ENCODE measurements around the gene MBNL3.
"Not testable (repeated sequence)": the region's sequence is repeated elsewhere in the genome, so short reads cannot be mapped to it uniquely, and the experiment has no call there.

Gene MBNL3

DNA sequence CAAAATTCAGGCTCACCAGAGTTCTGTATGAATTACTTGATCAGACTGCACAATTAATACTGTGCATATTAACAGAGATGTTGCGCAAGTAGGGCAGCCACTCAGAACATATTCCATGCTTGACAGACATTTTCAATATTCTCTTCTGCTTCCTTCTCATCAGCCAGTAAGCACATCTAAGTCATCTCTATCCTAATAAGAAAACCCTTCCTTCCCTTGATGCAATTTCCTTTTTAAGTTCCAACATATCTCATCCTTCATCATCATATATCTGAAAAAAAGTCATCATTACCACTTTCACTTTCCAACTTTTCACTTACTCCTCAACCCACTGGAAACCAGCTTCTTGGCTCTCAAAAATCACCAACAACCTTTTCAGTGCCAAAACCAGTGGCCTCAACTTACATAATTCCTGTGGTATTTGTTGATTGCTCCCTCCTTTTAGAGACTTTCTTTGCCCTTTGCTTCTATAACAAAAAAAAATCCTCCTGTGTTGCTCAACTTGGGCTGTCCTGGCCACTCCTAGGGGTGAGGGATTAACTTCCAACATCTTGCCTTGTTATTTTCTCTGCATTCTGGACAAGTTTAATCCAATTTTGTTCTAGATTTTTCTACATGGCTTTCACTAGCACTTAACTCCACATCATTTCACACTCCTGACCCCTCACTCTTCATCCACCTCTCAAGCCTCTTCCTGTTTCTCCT lies 14.1 kb downstream of the MBNL3 start:
- no peak for DNase-seq (ENCODE audit: low read depth)

DNA sequence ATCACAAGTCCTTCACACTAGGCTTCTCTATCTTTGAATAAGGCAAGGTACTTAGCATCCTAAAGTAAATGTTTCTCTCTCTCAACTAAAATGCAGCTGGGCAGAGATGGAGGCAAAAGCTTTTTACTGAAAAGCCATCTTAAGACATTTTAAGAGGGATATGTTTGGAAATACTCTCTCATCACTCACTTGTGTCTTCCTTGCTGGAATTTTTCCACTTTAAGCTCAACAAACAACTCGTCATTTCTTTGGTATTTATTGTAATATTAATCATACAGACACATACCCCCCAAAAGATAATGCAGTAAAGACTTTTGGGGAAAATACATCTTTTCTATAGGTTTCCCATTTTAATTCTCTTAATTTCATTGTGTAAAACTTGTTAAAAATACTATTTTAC lies 16.4 kb downstream of the MBNL3 start:
- DNase-seq (ENCODE audit: low read depth) = no peak

DNA sequence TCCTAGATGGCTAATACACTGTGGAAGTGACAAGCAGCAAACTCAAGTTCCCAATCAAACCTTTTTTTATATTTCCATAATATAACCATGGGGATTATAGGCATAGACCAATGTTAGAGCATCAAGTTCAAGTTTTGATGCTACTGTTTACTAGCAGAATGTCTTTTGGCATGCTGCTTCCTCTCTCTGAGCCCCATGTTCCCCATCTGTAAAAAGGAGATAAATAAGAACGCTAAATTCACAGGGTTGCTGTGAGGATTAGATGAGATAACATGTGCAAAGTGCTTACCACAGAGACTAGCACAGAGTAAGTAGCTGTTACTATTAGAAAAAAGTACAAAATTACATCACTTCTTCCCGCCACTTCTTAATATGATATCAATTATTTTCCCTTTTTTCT lies 18.0 kb downstream of the MBNL3 start:
- DNase-seq (ENCODE audit: low read depth) = no peak

DNA sequence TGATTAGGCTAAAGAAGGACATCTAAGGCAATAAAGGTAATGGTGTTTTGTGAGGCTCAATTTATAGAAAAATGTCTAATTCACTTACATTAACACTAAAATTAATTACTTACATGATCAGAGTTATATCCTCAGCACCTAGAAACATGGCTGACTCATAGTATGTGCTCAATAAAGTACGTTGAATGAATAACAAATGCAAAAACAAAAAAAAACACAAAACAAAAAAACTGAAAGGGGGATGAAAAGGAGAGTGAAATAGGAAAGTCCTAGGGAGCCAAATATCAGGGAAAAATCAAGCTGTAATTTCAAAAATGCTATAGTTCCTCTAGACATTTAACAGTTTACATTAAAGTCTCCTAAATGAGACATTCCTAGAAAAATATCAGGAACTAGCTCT lies 18.7 kb downstream of the MBNL3 start:
- no peak for DNase-seq (ENCODE audit: low read depth)

DNA sequence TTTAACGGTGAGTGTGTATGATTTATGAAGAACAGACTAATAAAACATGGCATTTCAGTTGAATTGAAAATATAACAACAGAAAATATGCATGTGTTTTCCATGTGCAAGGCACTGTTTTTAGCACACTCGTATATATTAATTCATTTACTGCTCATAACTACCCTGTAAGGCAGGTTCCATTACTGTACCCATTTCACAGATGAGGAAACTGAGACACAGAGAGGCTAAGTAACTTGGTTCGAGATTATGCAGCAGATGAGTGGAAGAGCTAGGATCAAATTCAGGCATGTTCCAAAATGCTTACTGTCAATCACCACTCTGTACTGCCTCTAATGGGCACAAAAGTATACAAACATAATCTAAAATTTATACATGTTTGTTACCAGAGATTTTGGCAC lies 20.4 kb downstream of the MBNL3 start:
- no peak for DNase-seq (ENCODE audit: low read depth)

DNA sequence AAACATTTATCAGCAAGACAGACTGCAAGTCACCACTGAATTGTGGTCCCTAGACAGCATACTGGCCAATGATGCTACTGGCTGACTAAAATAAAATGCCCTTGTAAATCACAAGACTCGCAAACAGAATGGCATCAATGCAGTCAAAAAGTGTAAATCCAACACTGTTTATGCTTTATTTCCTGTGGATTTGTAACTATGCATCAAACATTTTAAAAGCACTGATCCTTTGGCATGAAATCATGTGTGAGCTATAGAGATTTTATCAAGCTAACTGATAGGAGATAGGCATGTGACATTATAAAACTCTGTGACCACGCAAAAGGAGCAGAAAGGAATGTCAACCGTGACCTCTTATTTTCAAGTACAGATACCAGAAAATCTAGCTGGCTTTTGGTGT lies 20.8 kb downstream of the MBNL3 start:
- no peak for DNase-seq (ENCODE audit: low read depth)

DNA sequence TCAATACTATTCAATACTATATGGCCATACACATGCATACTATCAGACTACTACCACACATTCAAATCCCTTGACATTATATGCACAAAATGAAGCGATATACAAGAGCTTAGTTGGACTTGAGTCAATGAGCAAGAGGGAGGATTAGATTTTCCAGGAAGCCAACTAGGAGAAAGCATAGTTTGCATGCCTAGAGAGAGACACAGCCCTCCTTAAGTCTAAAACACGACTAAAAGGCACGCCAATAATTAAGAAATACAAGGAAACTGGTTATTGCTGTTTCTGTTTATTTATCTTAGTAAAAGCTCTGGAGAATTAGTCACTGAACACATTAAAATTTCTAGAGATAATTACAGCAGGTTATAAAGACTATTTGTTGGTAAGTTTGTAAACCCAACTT lies 21.8 kb downstream of the MBNL3 start:
- no peak for DNase-seq (ENCODE audit: low read depth)

DNA sequence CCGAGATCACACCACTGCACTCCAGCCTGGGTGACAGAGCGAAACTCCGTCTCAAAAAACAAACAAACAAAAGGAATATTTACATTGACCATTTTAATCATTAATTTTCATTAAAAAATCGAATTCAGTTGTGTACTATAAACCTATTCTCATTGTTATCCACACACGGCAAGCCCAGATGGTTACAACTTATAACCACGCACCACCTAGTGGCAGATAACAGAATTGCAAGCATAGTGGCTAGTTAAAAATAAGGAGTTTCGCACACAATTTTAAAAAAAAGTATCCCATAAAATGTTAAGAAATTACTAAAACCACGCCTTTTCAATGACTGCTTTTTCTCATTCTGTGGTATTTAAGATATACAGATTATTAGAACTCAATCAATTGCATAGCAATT lies 25.4 kb downstream of the MBNL3 start:
- DNase-seq (ENCODE audit: low read depth) = no peak

DNA sequence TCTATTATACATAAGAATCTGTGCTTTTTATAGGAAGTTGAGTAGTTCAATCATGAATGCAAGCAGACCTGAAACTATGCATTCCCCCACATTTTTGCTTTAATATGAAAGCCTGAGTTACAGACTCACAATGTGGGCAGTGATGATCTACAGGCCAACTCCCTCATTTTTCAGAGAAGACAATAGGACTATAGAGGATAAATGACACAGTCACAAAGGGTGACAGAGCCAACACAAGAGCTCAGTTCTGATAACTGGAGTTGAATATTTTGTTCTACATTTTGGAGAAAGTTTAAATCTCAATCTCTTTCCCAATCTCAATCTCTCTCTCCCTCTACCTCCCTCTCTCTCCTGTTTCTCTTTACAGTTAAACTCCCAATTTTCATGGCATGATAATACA lies 27.0 kb downstream of the MBNL3 start:
- no peak for DNase-seq (ENCODE audit: low read depth)

DNA sequence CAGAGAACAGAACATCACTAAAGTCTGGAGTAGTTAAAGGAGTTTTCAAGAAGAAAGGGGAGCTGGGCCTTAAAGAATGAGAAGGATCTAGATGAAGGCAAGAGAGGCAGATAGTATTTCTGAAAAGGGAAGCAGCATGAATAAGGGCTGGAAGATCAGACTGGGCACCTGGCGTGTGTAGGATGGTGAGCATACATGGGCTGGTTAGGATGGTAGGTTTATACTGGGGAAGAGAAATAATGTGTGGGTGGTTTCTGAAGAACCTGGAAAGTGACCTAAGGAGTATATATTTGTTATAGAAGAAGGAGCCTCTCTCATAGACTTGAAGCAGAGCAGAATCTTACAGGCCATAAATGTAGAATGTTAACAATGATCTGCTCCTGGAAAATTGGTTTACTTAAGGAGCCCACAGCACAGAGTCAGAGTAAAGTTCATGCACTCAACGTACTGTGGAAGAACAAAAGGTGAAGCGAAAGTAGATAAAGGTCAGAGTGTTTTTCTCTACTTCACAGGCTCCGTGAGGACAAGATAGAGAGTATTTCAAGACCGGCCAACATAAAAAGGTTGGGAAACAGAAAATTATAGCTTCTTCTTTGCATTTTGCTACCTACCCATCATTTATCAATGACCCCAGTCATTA lies 35.8 kb downstream of the MBNL3 start:
- no peak for DNase-seq (ENCODE audit: low read depth)

DNA sequence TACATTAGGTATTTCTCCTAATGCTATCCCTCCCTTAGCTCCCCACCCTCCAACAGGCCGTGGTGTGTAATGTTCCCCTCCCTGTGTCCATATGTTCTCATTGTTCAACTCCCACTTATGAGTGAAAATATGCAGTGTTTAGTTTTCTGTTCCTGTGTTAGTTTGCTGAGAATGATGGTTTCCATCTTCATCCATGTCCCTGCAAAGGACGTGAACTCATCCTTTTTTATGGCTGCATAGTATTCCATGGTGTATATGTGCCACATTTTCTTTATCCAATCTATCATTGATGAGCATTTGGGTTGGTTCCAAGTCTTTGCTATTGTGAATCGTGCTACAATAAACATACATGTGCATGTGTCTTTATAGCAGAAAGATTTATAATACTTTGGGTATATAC lies 42.9 kb downstream of the MBNL3 start:
- not testable (repeated sequence) for DNase-seq (ENCODE audit: low read depth)

DNA sequence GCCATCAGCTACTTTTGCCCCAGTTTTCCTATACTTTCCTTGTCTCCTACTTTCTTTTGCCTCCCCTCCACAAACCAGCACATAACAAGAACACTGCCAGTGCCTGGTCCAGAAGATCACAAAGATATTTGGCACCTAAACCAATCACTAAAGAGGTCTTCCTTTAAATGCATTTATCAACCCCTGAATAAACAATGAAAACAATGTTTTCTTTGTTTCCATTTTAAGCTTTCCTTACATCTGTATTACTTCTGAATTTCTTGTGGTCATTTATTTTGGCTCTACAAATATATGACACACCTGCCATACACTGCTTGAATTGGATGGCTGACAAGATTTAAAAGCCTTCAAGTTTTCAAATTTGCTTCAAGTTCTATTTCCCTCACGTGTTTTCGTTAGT lies 43.9 kb downstream of the MBNL3 start:
- DNase-seq (ENCODE audit: low read depth) = no peak

DNA sequence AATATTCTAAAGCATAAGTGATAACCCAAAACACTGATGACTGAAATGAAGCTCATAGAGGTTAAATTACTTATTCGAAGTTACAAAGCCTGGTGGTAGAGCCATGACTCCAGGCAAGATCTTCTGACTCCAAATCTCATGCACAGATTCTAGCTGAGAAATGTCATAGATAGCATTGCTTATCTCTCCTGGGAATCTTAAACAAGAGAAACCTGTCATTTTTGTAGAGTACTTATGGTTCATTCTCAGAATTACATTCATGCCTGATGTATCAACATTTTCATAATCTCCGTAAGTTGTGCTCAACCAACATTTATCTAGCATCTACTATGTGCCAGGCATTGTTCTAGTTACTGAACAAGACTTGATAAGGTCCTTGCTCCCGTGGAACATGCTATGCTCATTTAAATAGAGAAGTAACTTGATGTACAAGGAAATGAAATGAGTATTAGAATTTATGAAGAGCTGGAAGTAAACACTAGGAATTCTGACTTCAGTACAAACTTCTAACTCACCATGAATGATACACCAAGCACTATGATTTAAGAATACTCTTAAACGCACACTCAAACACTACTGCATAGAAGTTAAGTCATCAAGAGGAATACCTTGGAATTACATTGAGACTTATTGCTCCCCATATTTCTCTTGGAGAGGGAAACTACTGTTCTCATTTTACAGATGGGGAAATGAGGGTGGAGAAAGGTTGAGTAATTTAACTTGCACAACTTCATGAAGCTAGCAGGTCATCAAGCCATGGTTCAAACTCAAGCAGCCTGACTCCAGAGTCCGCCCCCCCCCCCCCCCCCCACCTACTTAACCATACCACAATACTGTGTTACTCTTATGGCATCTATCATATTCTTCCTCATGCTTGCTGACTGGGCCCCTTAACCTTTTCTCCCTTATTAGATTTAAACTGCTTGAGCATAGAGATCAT lies 45.4 kb downstream of the MBNL3 start:
- DNase-seq (ENCODE audit: low read depth) = no peak

DNA sequence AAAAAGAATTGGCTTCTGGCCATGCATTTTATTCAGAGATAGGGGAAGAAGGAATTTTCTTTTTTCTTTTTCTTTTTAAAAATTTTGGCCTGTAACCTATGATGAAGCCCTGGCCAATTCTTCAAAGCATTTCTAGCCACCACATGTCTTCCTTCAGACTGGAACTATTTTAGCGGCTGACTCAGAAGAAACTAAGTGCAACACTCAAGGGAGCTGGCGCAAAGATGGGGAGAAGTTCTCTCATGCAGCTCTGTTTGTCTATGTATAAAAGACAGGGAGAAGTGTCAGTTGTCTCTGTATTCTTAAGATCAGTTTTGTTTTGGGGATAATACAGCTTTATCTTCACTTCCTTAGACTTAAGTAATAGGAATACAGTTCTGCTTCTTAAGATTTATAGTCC lies 46.1 kb downstream of the MBNL3 start:
- DNase-seq (ENCODE audit: low read depth) = no peak

DNA sequence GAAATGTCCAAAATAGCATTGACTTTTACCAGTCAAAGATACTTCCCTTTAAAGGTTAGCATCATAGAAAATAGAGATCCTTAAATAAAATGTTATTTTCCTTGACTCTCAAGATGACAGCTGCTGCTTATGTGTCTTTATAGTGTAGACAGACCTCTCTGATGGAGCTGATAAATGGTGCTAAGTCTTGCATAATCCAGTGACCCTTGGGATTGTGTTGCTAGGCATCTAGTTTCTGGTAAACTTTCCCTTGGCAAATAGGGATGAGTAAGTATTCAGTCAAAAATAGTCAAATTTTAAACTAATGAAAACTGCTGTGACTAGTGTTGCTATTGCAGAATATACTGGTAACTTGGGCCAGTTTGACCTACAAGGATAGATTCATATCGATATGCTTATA lies 53.6 kb downstream of the MBNL3 start:
- DNase-seq (ENCODE audit: low read depth) = no peak

DNA sequence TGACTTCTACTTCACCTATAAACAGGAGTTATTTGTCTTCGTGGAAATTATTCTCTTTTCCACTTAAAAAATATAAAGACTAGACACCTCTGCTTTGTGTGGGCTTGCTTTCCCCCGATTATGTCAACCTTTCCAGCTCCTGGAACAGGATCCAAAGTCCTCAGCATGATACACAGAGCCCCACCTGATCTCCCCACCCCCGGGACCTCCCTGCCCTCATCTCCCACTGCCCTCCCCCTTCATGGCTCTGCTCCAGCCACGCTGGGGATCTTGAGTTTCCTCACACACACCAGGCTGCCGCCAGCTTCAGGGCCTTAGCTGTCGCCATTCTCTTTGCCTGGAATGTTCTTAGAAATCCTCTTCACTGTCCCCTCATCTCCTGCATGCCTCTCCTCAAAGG lies 55.3 kb downstream of the MBNL3 start:
- no peak for DNase-seq (ENCODE audit: low read depth)

DNA sequence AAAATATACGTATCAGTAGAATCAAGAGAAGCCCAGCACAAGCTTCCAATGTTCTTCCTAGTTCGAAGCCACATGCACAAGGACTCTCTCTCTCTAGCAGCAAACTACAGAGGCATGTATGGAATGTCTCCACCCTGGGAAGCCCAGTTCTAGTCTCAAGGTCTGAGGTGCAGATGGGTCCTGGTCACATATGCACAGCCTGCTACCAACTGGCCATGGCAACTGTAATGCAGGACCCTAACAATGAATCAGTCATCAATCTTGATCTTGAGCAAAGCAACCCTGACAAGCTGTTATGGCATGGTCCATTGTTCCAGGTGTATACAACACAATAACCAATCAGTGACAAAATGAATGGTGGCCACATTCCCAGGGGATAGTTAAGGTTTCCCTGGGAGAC lies 55.8 kb downstream of the MBNL3 start:
- DNase-seq (ENCODE audit: low read depth) = no peak

DNA sequence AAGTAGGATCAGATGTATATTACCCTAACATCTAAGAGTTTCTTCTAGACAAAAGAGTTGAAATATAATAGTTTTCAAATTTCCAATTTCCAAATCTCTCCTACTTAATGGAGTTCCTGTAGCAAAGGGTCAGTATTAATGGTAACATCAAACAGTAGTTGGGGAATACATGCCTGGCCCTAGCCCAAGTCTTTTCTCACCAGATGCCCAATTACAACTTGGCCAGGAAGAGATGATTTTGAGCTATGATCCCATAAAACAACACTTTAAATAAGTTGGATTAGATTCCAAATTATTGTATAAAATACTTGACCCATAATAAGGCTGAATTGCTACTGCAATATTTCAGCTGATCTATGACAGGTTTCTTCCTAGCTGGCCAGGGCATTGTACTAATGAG lies 59.9 kb downstream of the MBNL3 start:
- no peak for DNase-seq (ENCODE audit: low read depth)

DNA sequence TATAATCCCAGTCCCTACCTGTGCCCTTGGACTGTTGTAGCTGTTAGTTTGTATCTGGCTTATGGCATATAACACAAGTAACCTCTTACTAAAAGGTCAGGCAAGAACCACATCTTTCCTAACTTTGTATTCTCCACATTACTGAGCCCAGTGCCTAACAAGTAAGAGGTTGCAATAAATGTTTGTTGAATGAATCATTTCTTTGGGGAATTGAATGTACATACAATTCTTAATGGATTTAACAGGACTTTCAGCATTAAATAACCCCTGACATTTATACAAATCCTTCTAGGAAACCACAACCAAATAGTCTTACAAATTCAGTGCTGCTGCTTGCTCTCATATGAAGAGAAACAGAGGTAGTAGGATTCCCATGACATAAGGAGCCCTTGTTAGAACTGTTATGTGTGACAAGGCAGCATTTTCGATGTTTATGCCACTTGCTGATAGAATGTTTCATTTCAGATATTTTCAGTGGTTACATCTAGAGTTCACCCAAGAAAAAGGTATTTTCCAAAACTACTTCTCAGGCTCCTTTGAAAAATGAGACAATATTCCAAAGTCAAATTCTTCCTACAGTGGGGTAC lies 62.0 kb downstream of the MBNL3 start:
- no peak for DNase-seq (ENCODE audit: low read depth)

DNA sequence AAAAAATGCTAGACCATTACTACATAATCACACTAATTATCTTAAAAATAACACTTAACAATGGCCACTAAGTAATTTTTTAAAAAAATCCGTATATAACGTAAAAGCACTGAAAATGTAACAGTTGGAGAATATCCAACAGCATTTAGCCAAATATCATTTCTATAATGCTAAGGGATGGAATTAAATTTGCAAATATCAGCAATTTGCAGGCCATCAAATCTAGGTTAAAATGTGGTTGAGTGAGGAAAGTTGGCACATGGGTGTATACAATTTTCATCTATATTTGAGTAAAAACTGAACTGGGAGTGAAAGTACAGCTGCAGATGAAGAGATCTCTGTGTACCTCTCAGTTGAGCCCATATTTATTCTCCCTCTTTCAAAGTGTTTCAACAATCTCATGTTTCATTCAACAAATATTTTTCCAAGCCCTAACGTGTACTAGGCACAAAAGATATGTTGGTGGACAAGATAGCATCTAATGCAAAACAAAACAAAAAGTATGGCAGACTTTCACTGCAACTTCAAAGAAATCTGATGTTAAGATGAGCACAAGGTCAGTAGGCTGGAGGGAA lies 63.0 kb downstream of the MBNL3 start:
- DNase-seq (ENCODE audit: low read depth) = no peak

DNA sequence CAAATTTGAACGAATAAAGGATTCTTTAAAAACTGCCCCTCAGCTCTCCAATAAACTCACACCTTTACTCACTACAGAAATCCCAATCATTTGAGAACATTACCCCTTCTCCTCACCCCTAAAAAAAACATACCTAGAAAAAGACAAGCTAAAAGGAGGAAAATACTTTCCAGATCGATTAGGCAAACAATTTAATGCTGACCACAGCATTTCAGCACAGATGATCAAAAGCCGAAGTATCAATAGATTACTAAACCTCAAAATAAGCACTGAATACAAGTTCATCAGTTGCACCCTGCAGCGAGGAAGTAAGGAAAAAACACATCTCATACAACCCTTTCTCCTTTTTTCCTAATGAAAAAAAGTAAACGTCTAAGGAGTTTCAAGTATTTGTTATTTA lies 65.5 kb downstream of the MBNL3 start:
- no peak for DNase-seq (ENCODE audit: low read depth)

DNA sequence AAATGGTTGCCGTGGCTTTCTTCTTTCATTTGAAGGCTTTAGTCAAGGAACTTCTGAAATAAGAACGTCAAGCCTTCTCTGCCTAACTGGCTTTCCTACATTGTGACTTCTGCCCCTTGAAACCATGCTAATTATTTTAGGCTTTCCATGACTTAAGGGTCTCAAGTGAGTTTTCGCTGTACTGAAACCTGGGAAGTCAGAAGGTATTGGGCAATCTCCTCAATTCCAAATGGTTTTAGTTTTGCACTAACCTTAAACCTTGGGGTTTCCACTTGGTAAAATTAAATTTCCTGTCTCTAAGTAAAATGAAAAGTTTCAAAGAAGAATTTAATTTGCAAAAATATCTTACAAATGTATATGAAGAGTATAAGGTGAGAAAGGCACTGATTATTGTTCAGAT lies 73.8 kb downstream of the MBNL3 start:
- no peak for DNase-seq (ENCODE audit: low read depth)

Measured in GM04504 (cell line).